ENCODE data around the gene CHRND. TPM values are rescaled to one million over a fixed set of nuclear protein-coding genes. Genes with fewer than 3 reads are reported as not detected.

Gene CHRND
- polyA plus RNA-seq, 3 donors: 0.85 to 1.1 (median 0.87) TPM

- DNase-seq (ENCODE audit: extremely low read depth in 1 of 11, low read depth in 9 of 11, low spot score in 4 of 11): no peak
Observed at GRCh38 chr2:232501331-232501771, 24.6 kb upstream of the CHRND start.

- no peak for DNase-seq (ENCODE audit: extremely low read depth in 1 of 11, low read depth in 9 of 11, low spot score in 4 of 11)
Observed at GRCh38 chr2:232501794-232502390, 24.1 kb upstream of the CHRND start.

GRCh38 chr2:232502511-232502910 lies 23.4 kb upstream of the CHRND start:
- DNase-seq (ENCODE audit: extremely low read depth in 1 of 11, low read depth in 9 of 11, low spot score in 4 of 11): no peak

- no peak for DNase-seq (ENCODE audit: extremely low read depth in 1 of 11, low read depth in 9 of 11, low spot score in 4 of 11)
Observed at GRCh38 chr2:232502911-232503808, 22.8 kb upstream of the CHRND start.

GRCh38 chr2:232503809-232504323 lies 22.1 kb upstream of the CHRND start:
- DNase-seq (ENCODE audit: extremely low read depth in 1 of 11, low read depth in 9 of 11, low spot score in 4 of 11): no peak

GRCh38 chr2:232504438-232504837 lies 21.5 kb upstream of the CHRND start:
- DNase-seq (ENCODE audit: extremely low read depth in 1 of 11, low read depth in 9 of 11, low spot score in 4 of 11): no peak

- DNase-seq (ENCODE audit: extremely low read depth in 1 of 11, low read depth in 9 of 11, low spot score in 4 of 11): peak in 4 of 11 donors; percentile 54 to 71 (median 66)
Observed at GRCh38 chr2:232505856-232506255, 20.1 kb upstream of the CHRND start.

- no peak for DNase-seq (ENCODE audit: extremely low read depth in 1 of 11, low read depth in 9 of 11, low spot score in 4 of 11)
Observed at GRCh38 chr2:232506709-232507108, 19.3 kb upstream of the CHRND start.

- no peak for DNase-seq (ENCODE audit: extremely low read depth in 1 of 11, low read depth in 9 of 11, low spot score in 4 of 11)
Observed at GRCh38 chr2:232508251-232508650, 17.7 kb upstream of the CHRND start.

- no peak for DNase-seq (ENCODE audit: extremely low read depth in 1 of 11, low read depth in 9 of 11, low spot score in 4 of 11)
Observed at GRCh38 chr2:232511336-232511890, 14.5 kb upstream of the CHRND start.

- DNase-seq (ENCODE audit: extremely low read depth in 1 of 11, low read depth in 9 of 11, low spot score in 4 of 11): peak in 1 of 11 donors; percentile 65
Observed at GRCh38 chr2:232512602-232513001, 13.4 kb upstream of the CHRND start.

- no peak for DNase-seq (ENCODE audit: extremely low read depth in 1 of 11, low read depth in 9 of 11, low spot score in 4 of 11)
Observed at GRCh38 chr2:232513353-232513752, 12.6 kb upstream of the CHRND start.

- DNase-seq (ENCODE audit: extremely low read depth in 1 of 11, low read depth in 9 of 11, low spot score in 4 of 11): no peak
Observed at GRCh38 chr2:232515639-232516038, 10.3 kb upstream of the CHRND start.

- DNase-seq (ENCODE audit: extremely low read depth in 1 of 11, low read depth in 9 of 11, low spot score in 4 of 11): no peak
Observed at GRCh38 chr2:232516551-232516950, 9.4 kb upstream of the CHRND start.

- DNase-seq (ENCODE audit: extremely low read depth in 1 of 11, low read depth in 9 of 11, low spot score in 4 of 11): no peak
Observed at GRCh38 chr2:232518844-232519243, 7.1 kb upstream of the CHRND start.

- DNase-seq (ENCODE audit: extremely low read depth in 1 of 11, low read depth in 9 of 11, low spot score in 4 of 11): no peak
Observed at GRCh38 chr2:232519581-232520438, 6.2 kb upstream of the CHRND start, which contains the start of gene PRSS56. Gene PRSS56 (plus strand): TSS chr2:232520388. CDS start chr2:232520599, 211 bp downstream.

GRCh38 chr2:232520489-232520888 lies 5.5 kb upstream of the CHRND start:
- DNase-seq (ENCODE audit: extremely low read depth in 1 of 11, low read depth in 9 of 11, low spot score in 4 of 11): no peak

GRCh38 chr2:232521098-232521497 lies 4.9 kb upstream of the CHRND start:
- no peak for DNase-seq (ENCODE audit: extremely low read depth in 1 of 11, low read depth in 9 of 11, low spot score in 4 of 11)

Measured in renal cortex interstitium (tissue), 11 donors.